Lung (tissue), 12 donors: ENCODE data around the gene TUBB. TPM values are rescaled to one million over a fixed set of nuclear protein-coding genes. Genes with fewer than 3 reads are reported as not detected.

Experiments
- ATAC-seq: fragments of 200-7000 bp; cut with Tn5 transposase; one replicate; pipeline ENCODE4 v1.9.1; 2020; ENCODE audit warnings: moderate number of reproducible peaks; ENCODE audit not compliant: insufficient read depth, low FRiP score
- DNase-seq, 3 donors: peaks; one replicate each; pipeline ENCODE4 v3.0.0-alpha.2; 2013 to 2017
- H3K27ac ChIP-seq, 2 donors: one replicate each; pipeline ENCODE4 v1.5.1; 2013; ENCODE audit warnings: mild to moderate bottlenecking in 2 of 2, moderate library complexity in 2 of 2, control low read depth in 1 of 2, inconsistent platforms in 1 of 2, low read depth in 1 of 2, low read length in 1 of 2
- H3K27me3 ChIP-seq, 3 donors: one replicate each; pipeline ENCODE4 v1.5.1; 2013; ENCODE audit warnings: low read length in 2 of 3; ENCODE audit not compliant: control insufficient read depth in 3 of 3, insufficient read depth in 3 of 3
- H3K36me3 ChIP-seq, 4 donors: one replicate each; pipeline ENCODE4 v1.5.1; 2013; ENCODE audit warnings: low read length in 4 of 4, mild to moderate bottlenecking in 1 of 4, moderate library complexity in 1 of 4; ENCODE audit not compliant: control insufficient read depth in 4 of 4, insufficient read depth in 4 of 4
- H3K4me1 ChIP-seq, 5 donors: one replicate each; pipeline ENCODE4 v1.5.1; 2013; ENCODE audit warnings: low read length in 5 of 5, mild to moderate bottlenecking in 2 of 5, moderate library complexity in 1 of 5; ENCODE audit not compliant: control insufficient read depth in 5 of 5, insufficient read depth in 5 of 5
- H3K4me3 ChIP-seq: one replicate; pipeline ENCODE4 v1.5.1; 2013; ENCODE audit warnings: mild to moderate bottlenecking, control low read depth, moderate library complexity
- H3K9ac ChIP-seq, 2 donors: one replicate each; pipeline ENCODE4 v1.5.1; 2013; ENCODE audit warnings: low read length in 2 of 2, control low read depth in 1 of 2; ENCODE audit not compliant: insufficient read depth in 1 of 2
- H3K9me3 ChIP-seq, 4 donors: one replicate each; pipeline ENCODE4 v1.5.1; 2013; ENCODE audit warnings: low read length in 3 of 4, mild to moderate bottlenecking in 1 of 4, moderate library complexity in 1 of 4; ENCODE audit not compliant: control insufficient read depth in 4 of 4, insufficient read depth in 3 of 4
- CTCF ChIP-seq: IDR thresholded peaks from 2 replicates; pipeline ENCODE4 v1.5.1; 2012; ENCODE audit warnings: mild to moderate bottlenecking; ENCODE audit errors: control extremely low read depth, extremely low read depth
- WGBS, 2 donors: extraction: QIAGEN DNeasy Blood & Tissue Kit; methylation state at CpG; one replicate each; pipeline ENCODE4 v1.1.7; 2013; 5-methylcytosine and 5-hydroxymethylcytosine counted together
- polyA plus RNA-seq, 2 donors: library from polyadenylated mRNA; stranded (reverse); fragments of 200-250 nt; gene quantifications; one replicate each; pipeline ENCODE4 v1.2.1, GENCODE V29; 2013
- total RNA-seq, 2 donors: library from RNA; depleted of rRNA in 1 of 2; stranded (reverse); fragments of >200 nt in 1 of 2; gene quantifications; one replicate each; pipeline ENCODE4 v1.2.1, GENCODE V29; 2014 to 2021
- donor health status: control.
- donor health status: control.
- donor health status: Bipolar disorder and iron deficiency.
- donor health status: healthy.
- donor health status: DM: yes; HTN: yes; CAD: no.

The TUBB gene
- total and polyA plus RNA-seq, 4 donors, result 171 to 403 (median 297) TPM

- no peaks in the 10 kb centered on the region for H3K27me3 ChIP-seq
- no peak overlapping the region for H3K4me3 ChIP-seq
- H3K36me3 ChIP-seq, result peaks cover 0 to 6% (median 3%) of the 10 kb centered on the region in 4 donors
- 84 to 95% methylated on average over 5 of the region's 5 CpGs for WGBS, 2 donors
- H3K4me1 ChIP-seq, result peaks cover 0 to 3% (median 0%) of the 10 kb centered on the region in 5 donors
- H3K27ac ChIP-seq, result no peak overlapping the region
- H3K9ac ChIP-seq, result no peak overlapping the region
- H3K9me3 ChIP-seq, result no peaks in the 10 kb centered on the region
- DNase-seq (no peak), ATAC-seq (no peak)
- TF ChIP-seq CTCF, result no peak
Observed at GRCh38 chr6:30696432-30696831, 23.7 kb upstream of the TUBB start.

GRCh38 chr6:30700340-30700739 lies 19.8 kb upstream of the TUBB start:
- WGBS, 2 donors, result 47 to 57% methylated on average over 4 of the region's 4 CpGs
- H3K36me3 ChIP-seq, result peaks cover 3 to 23% (median 14%) of the 10 kb centered on the region in 4 donors
- no peak for TF ChIP-seq CTCF
- no peaks in the 10 kb centered on the region for H3K9me3 ChIP-seq
- no peak overlapping the region for H3K27ac ChIP-seq
- no peak overlapping the region for H3K9ac ChIP-seq
- no peaks in the 10 kb centered on the region for H3K27me3 ChIP-seq
- no peak overlapping the region for H3K4me3 ChIP-seq
- H3K4me1 ChIP-seq, result no peaks in the 10 kb centered on the region
- ATAC-seq (no peak), DNase-seq (no peak)

GRCh38 chr6:30703011-30703410 lies 17.1 kb upstream of the TUBB start:
- no peak overlapping the region for H3K9ac ChIP-seq
- DNase-seq (no peak), ATAC-seq (no peak)
- no peak overlapping the region for H3K27ac ChIP-seq
- no peak overlapping the region for H3K4me3 ChIP-seq
- no peak for TF ChIP-seq CTCF
- 97 to 98% methylated on average over 10 of the region's 10 CpGs for WGBS, 2 donors
- no peaks in the 10 kb centered on the region for H3K9me3 ChIP-seq
- no peaks in the 10 kb centered on the region for H3K4me1 ChIP-seq
- H3K36me3 ChIP-seq, result peaks cover 4 to 33% (median 21%) of the 10 kb centered on the region in 4 donors
- H3K27me3 ChIP-seq, result no peaks in the 10 kb centered on the region

GRCh38 chr6:30703821-30704220 lies 16.3 kb upstream of the TUBB start:
- H3K9me3 ChIP-seq, result no peaks in the 10 kb centered on the region
- H3K27ac ChIP-seq, result no peak overlapping the region
- no peak overlapping the region for H3K4me3 ChIP-seq
- H3K4me1 ChIP-seq, result no peaks in the 10 kb centered on the region
- TF ChIP-seq CTCF, result no peak
- DNase-seq (no peak), ATAC-seq (no peak)
- H3K27me3 ChIP-seq, result no peaks in the 10 kb centered on the region
- WGBS, 2 donors, result 39 to 76% methylated on average over 4 of the region's 4 CpGs
- H3K36me3 ChIP-seq, result peaks cover 6 to 34% (median 21%) of the 10 kb centered on the region in 4 donors
- H3K9ac ChIP-seq, result no peak overlapping the region
